Measurements from ENCODE around the gene CTCFL.
"Not testable (repeated sequence)": the region's sequence is repeated elsewhere in the genome, so short reads cannot be mapped to it uniquely, and the experiment has no call there.

CTCFL gene

DNA sequence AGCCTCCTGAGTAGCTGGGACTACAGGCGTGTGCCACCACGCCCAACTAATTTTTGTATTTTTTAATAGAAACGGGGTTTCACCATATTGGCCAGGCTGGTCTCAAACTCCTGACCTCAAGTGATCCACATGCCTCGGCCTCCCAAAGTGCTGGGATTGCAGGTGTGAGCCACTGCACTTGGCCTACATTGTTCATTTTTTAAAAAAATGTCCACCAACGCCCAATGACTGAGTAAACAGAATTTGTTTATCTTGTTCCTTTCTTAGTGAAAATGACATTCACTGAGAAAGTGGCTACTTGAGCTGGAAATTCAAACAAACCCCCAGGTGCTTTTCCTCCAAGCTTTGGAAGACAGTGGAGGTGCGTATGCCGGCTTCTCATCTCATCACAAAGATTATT lies 13.2 kb downstream of the CTCFL start:
- not testable (repeated sequence) for H3K27ac Mint-ChIP-seq; H3K9me3 Mint-ChIP-seq; H3K4me1 Mint-ChIP-seq; ATAC-seq; DNase-seq; H3K4me3 Mint-ChIP-seq; H3K36me3 Mint-ChIP-seq (ENCODE audit: low read depth)
- peaks cover 15% of the 10 kb centered on the region for H3K27me3 Mint-ChIP-seq

DNA sequence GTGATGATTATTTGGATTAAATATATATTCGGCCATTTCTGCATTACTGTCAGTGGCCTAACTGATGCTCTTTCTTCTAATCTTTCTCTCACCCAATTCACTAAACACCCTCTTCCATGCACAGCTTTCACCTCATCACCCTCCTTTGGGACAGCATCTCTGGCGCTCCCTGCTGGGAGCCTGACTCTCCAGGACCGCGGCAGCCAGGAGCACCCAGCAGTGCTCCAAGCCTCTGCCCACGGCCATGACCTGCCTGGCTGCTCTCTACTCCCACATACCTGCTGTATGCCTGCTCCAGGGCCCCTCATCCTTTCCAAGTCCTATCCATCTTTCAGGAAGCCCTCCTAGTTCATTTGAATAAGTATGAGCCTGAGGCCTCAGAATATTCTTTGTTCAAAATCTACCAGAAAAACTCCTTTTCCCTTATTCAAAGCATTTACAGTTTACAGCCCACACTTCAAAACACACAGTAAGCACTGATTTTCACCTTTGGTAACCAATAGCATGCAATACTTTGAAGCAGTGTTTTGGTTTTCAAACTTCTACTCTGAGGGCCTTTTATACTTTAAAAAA lies 15.2 kb downstream of the CTCFL start:
- peaks cover 14% of the 10 kb centered on the region for H3K27me3 Mint-ChIP-seq
- DNase-seq: peak; percentile 14
- ATAC-seq: no peak

GRCh38 chr20:57508831-57509230 lies 16.1 kb downstream of the CTCFL start:
- Mint-ChIP-seq H3K27ac (no peak overlapping the region), H3K4me3 (no peak overlapping the region), H3K4me1 (no peaks in the 10 kb centered on the region), H3K27me3 (peaks cover 11% of the 10 kb centered on the region), H3K9me3 (no peaks in the 10 kb centered on the region), H3K36me3 (ENCODE audit: low read depth) (no peaks in the 10 kb centered on the region)
- no peak for ATAC-seq
- DNase-seq: no peak

More for the DNA sequence above, 15.2 kb downstream of the CTCFL start:
- H3K27ac Mint-ChIP-seq: no peak overlapping the region
- no peaks in the 10 kb centered on the region for H3K4me1 Mint-ChIP-seq
- H3K36me3 Mint-ChIP-seq (ENCODE audit: low read depth): no peaks in the 10 kb centered on the region
- no peaks in the 10 kb centered on the region for H3K9me3 Mint-ChIP-seq
- no peak overlapping the region for H3K4me3 Mint-ChIP-seq

- DNase-seq (no peak), ATAC-seq (no peak)
- Mint-ChIP-seq H3K36me3 (ENCODE audit: low read depth) (no peaks in the 10 kb centered on the region), H3K4me3 (no peak overlapping the region), H3K27me3 (peaks cover 13% of the 10 kb centered on the region), H3K9me3 (no peaks in the 10 kb centered on the region), H3K4me1 (no peaks in the 10 kb centered on the region), H3K27ac (no peak overlapping the region)
Observed at GRCh38 chr20:57508381-57508780, 16.6 kb downstream of the CTCFL start.

DNA sequence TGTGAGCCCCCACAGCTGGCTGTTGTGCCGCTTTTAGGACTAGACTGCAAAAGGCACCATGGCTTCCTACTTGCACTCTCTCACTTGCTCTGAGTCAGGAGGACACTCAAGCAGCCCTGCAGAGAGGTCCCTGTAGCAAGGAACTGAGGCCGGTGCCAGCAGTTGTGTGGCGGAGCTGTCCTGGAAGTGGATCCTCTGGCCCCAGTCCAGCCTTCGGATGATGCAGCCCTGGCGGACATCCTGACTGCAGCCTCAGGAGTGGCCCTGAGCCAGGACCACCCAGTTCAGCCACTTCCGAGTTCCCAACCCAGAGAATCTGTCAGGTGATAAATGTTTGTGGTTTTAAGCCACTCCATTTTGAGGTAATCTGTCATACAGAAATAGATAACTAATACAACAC lies 17.5 kb downstream of the CTCFL start:
- Mint-ChIP-seq H3K4me3 (no peak overlapping the region), H3K27ac (no peak overlapping the region), H3K36me3 (ENCODE audit: low read depth) (no peaks in the 10 kb centered on the region), H3K9me3 (no peaks in the 10 kb centered on the region), H3K27me3 (peaks cover 21% of the 10 kb centered on the region), H3K4me1 (peaks cover 4% of the 10 kb centered on the region)
- ATAC-seq (no peak), DNase-seq (no peak)

- H3K4me3 Mint-ChIP-seq: no peak overlapping the region
- no peaks in the 10 kb centered on the region for H3K36me3 Mint-ChIP-seq (ENCODE audit: low read depth)
- H3K4me1 Mint-ChIP-seq: peaks cover 6% of the 10 kb centered on the region
- H3K27me3 Mint-ChIP-seq: peaks cover 31% of the 10 kb centered on the region
- no peaks in the 10 kb centered on the region for H3K9me3 Mint-ChIP-seq
- no peak for DNase-seq
- no peak overlapping the region for H3K27ac Mint-ChIP-seq
- no peak for ATAC-seq
Observed at GRCh38 chr20:57505979-57506378, 19.0 kb downstream of the CTCFL start.

- no peak for ATAC-seq
- Mint-ChIP-seq H3K9me3 (no peaks in the 10 kb centered on the region), H3K27ac (no peak overlapping the region), H3K4me3 (no peak overlapping the region), H3K4me1 (peaks cover 6% of the 10 kb centered on the region), H3K36me3 (ENCODE audit: low read depth) (no peaks in the 10 kb centered on the region), H3K27me3 (peaks cover 37% of the 10 kb centered on the region)
- DNase-seq: no peak
Observed at GRCh38 chr20:57504411-57504810, 20.5 kb downstream of the CTCFL start.

- no peak overlapping the region for H3K27ac Mint-ChIP-seq
Observed at GRCh38 chr20:57503035-57503658, 21.8 kb downstream of the CTCFL start.

DNA sequence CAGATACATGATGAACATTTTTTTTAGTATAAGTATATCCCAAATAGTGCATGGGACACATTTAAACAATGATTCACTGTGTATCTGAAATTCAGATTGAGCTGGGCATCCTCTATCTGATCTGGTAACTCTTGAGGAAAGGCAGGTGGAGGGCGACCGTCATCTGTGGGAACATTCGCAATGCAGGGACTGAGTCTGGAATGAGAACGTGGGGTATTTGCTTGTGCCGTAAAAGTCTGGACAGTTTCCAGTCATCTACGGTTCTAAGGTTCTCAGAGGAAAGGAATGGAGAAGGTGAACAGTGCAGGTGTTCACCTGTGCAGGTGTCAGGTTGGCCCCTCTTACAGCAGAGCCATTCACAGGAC lies 22.6 kb downstream of the CTCFL start:
- Mint-ChIP-seq H3K4me3 (no peak overlapping the region), H3K9me3 (no peaks in the 10 kb centered on the region), H3K27ac (no peak overlapping the region), H3K4me1 (peaks cover 11% of the 10 kb centered on the region), H3K36me3 (ENCODE audit: low read depth) (no peaks in the 10 kb centered on the region), H3K27me3 (peaks cover 36% of the 10 kb centered on the region)
- DNase-seq: no peak
- no peak for ATAC-seq

More at GRCh38 chr20:57503035-57503658, 21.8 kb downstream of the CTCFL start:
- Mint-ChIP-seq H3K4me3 (no peak overlapping the region), H3K27me3 (peaks cover 35% of the 10 kb centered on the region), H3K9me3 (no peaks in the 10 kb centered on the region), H3K4me1 (peaks cover 11% of the 10 kb centered on the region), H3K36me3 (ENCODE audit: low read depth) (no peaks in the 10 kb centered on the region)
- DNase-seq (no peak), ATAC-seq (no peak)

DNA sequence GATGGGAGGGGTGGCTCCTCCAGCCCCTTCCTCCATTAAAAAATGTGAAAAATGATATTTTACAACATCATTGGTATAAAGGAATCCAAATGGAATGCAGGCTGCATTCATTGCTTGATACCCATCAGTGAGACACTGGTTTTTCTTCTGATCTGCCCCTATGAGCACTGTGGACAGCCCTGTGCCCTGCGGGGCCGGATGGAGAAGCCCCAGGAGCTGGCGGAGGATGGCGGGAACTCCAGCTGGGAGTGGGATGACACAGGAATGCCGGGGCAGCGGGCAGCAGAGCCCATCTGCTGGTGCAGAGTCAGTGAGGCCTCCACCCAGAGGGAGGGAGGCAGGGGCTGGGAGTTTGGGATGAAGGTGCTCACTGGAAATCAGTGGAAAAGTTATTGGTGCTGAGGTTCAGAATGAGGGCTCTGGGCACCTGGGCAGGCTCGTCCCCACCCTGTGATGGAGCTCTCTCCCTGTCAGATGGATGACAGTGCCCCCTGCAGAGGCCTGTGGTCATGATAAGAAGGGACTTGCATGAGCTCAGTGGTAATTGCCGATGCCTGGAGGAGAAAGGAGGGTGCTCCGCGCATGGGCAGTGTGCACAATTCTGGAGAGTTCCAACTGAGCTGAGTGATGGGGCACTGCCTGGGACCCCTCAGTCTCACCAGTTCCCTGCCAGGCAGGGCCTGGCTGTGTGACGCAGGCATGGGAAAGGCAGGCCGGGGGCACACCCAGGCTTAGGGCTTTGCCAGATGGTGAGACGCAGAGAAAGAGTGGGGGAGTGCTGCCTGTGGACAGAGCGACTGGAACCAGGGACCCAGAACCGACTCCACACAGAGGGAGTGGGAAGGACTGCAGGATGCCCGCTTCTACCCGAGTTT lies 23.2 kb downstream of the CTCFL start:
- Mint-ChIP-seq H3K36me3 (ENCODE audit: low read depth) (no peaks in the 10 kb centered on the region), H3K27ac (no peak overlapping the region), H3K9me3 (no peaks in the 10 kb centered on the region), H3K4me3 (no peak overlapping the region), H3K27me3 (peaks cover 38% of the 10 kb centered on the region), H3K4me1 (peaks cover 11% of the 10 kb centered on the region)
- DNase-seq (no peak), ATAC-seq (no peak)

GRCh38 chr20:57500962-57501361 lies 24.0 kb downstream of the CTCFL start:
- Mint-ChIP-seq H3K4me1 (peaks cover 11% of the 10 kb centered on the region), H3K4me3 (no peak overlapping the region), H3K27ac (no peak overlapping the region), H3K27me3 (peaks cover 39% of the 10 kb centered on the region), H3K36me3 (ENCODE audit: low read depth) (no peaks in the 10 kb centered on the region), H3K9me3 (no peaks in the 10 kb centered on the region)
- DNase-seq: no peak
- no peak for ATAC-seq

- Mint-ChIP-seq H3K4me1 (peaks cover 12% of the 10 kb centered on the region), H3K36me3 (ENCODE audit: low read depth) (no peaks in the 10 kb centered on the region), H3K4me3 (no peak overlapping the region), H3K27ac (no peak overlapping the region), H3K27me3 (peaks cover 39% of the 10 kb centered on the region), H3K9me3 (no peaks in the 10 kb centered on the region)
- DNase-seq (no peak), ATAC-seq (no peak)
Observed at GRCh38 chr20:57500235-57500634, 24.7 kb downstream of the CTCFL start.

DNA sequence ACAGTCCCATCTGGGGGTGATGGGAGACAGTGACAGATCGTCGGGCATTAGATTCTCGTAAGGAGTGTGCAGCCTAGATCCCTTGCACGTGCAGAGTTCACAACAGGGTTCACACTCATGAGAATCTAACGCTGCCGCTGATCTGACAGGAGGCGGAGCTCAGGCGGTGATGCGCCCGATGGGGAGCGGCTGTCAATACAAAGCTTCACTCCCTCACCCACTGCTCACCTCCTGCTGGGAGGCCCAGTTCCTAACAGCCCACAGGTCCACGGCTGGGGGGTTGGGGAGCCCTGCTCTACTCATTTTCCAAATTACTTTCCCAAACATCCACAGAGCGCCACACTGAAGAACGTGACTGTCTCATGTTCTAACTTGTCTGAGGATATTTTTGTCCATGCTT lies 25.3 kb downstream of the CTCFL start:
- H3K36me3 Mint-ChIP-seq (ENCODE audit: low read depth): no peaks in the 10 kb centered on the region
- peaks cover 39% of the 10 kb centered on the region for H3K27me3 Mint-ChIP-seq
- H3K4me1 Mint-ChIP-seq: peaks cover 16% of the 10 kb centered on the region
- ATAC-seq: no peak
- H3K9me3 Mint-ChIP-seq: no peaks in the 10 kb centered on the region
- no peak overlapping the region for H3K27ac Mint-ChIP-seq
- DNase-seq: no peak
- no peak overlapping the region for H3K4me3 Mint-ChIP-seq

- H3K27ac Mint-ChIP-seq: no peak overlapping the region
- ATAC-seq (peak; percentile 82), DNase-seq (peak; percentile 39)
- H3K4me3 Mint-ChIP-seq: no peak overlapping the region
- peaks cover 16% of the 10 kb centered on the region for H3K4me1 Mint-ChIP-seq
- no peaks in the 10 kb centered on the region for H3K36me3 Mint-ChIP-seq (ENCODE audit: low read depth)
- no peaks in the 10 kb centered on the region for H3K9me3 Mint-ChIP-seq
- peaks cover 39% of the 10 kb centered on the region for H3K27me3 Mint-ChIP-seq
Observed at GRCh38 chr20:57498425-57499400, 26.2 kb downstream of the CTCFL start.
